DND-41 (cell line): ENCODE results near the gene IFNL1.
"Not testable (repeated sequence)": the region's sequence is repeated elsewhere in the genome, so short reads cannot be mapped to it uniquely, and the experiment has no call there.

ENCODE experiments used
- ATAC-seq: fragments of 200-7000 bp; cut with Tn5 transposase; 3 replicates; pipeline ENCODE4 v1.9.1; 2021; ENCODE audit warnings: low read depth; ENCODE audit not compliant: insufficient read depth
- DNase-seq: peaks from one replicate; pipeline ENCODE4 v3.0.0-alpha.2; 2020
- H2AFZ ChIP-seq: 2 replicates; pipeline ENCODE4 v1.6.0; 2012; ENCODE audit warnings: low read depth, low read length
- H3K27ac ChIP-seq: 2 replicates; pipeline ENCODE4 v1.5.1; 2012; ENCODE audit warnings: low read length, inconsistent platforms
- H3K27me3 ChIP-seq: fragments of 200-600 bp; sonication (generic); 2 replicates; pipeline ENCODE4 v1.6.0; 2012; ENCODE audit warnings: low read length, mild to moderate bottlenecking, inconsistent platforms; ENCODE audit not compliant: insufficient read depth, poor library complexity
- H3K36me3 ChIP-seq: 2 replicates; pipeline ENCODE4 v1.5.1; 2012; ENCODE audit warnings: low read length, inconsistent platforms; ENCODE audit not compliant: insufficient read depth
- H3K4me1 ChIP-seq: 2 replicates; pipeline ENCODE4 v1.5.1; 2012; ENCODE audit warnings: mild to moderate bottlenecking, low read length; ENCODE audit not compliant: insufficient read depth
- H3K4me2 ChIP-seq: 2 replicates; pipeline ENCODE4 v1.6.0; 2012; ENCODE audit warnings: mild to moderate bottlenecking, moderate library complexity, low read length, inconsistent platforms; ENCODE audit not compliant: insufficient read depth
- H3K4me3 ChIP-seq, 2 experiments: fragments of 200-600 bp in 1 of 2; shearing (Covaris generic) in 1 of 2; 2 replicates each; pipeline ENCODE4 v1.5.1; 2012 to 2016; ENCODE audit warnings: inconsistent platforms in 2 of 2, low read length in 2 of 2, mild to moderate bottlenecking in 2 of 2, low read depth in 1 of 2, moderate library complexity in 1 of 2
- H3K79me2 ChIP-seq: 2 replicates; pipeline ENCODE4 v1.6.0; 2012; ENCODE audit warnings: low read length, inconsistent platforms; ENCODE audit not compliant: insufficient read depth
- H3K9ac ChIP-seq: 2 replicates; pipeline ENCODE4 v1.6.0; 2012; ENCODE audit warnings: low read depth, mild to moderate bottlenecking, inconsistent platforms, low read length, moderate library complexity
- H3K9me3 ChIP-seq: 2 replicates; pipeline ENCODE4 v1.5.1; 2012; ENCODE audit warnings: low read length, moderate library complexity, mild to moderate bottlenecking, inconsistent platforms; ENCODE audit not compliant: insufficient read depth, severe bottlenecking
- H4K20me1 ChIP-seq: 2 replicates; pipeline ENCODE4 v1.6.0; 2012; ENCODE audit warnings: low read length; ENCODE audit not compliant: insufficient read depth
- EZH2 ChIP-seq: IDR thresholded peaks from 3 replicates; pipeline ENCODE4 v1.6.1; 2012; ENCODE audit warnings: borderline replicate concordance, low read depth, mild to moderate bottlenecking, moderate library complexity, low read length, inconsistent platforms; ENCODE audit not compliant: severe bottlenecking
- TF ChIP-seq, protein P1 (sequence below): IDR thresholded peaks from 2 replicates; pipeline ENCODE4 v1.5.1; 2012; ENCODE audit warnings: borderline replicate concordance, low read length, moderate library complexity, mild to moderate bottlenecking; ENCODE audit not compliant: poor library complexity, severe bottlenecking; ENCODE audit errors: extremely low read depth

IFNL1 gene

DNA sequence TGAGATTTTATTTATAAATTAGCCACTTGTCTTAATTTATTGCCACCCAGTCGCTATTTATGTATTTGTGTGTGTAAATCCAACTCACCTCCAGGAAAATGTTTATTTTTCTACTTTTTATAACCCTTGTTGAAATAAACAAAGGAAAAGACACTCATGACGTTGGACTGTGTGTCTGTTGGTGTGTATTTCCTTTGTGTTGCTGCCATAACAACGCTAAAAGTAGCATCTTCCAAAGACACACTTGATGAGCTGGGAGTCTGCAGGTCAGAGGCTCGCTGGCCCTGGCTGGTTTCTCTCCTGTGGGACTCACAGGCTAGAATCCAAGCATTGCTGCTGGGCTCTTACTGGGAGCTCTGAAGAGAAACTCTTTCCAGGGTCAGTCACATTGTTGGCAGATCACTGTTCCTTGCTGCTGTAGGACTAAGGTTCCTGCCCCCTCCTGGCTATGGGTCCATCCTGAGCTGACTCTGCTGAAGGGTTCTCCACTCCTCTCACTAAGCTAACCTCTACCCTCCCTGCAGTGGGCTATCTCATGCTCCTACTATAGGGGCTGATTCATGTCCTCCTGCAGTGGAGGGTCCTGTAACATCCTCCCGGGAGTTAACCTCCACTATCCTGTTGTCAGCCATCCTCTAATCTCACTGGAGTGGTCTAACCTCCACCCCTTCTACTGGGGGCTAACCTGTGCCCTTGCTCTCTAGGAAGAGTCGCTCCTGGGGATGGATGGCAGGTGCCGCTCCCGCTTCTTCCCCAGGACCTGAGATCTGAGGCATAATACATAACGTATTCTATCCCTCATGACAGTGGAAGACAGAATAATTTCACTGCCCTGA lies 26.0 kb upstream of the IFNL1 start:
- H3K36me3 ChIP-seq = no peaks in the 10 kb centered on the region
- no peaks in the 10 kb centered on the region for H3K4me1 ChIP-seq
- TF ChIP-seq, protein P1, sequence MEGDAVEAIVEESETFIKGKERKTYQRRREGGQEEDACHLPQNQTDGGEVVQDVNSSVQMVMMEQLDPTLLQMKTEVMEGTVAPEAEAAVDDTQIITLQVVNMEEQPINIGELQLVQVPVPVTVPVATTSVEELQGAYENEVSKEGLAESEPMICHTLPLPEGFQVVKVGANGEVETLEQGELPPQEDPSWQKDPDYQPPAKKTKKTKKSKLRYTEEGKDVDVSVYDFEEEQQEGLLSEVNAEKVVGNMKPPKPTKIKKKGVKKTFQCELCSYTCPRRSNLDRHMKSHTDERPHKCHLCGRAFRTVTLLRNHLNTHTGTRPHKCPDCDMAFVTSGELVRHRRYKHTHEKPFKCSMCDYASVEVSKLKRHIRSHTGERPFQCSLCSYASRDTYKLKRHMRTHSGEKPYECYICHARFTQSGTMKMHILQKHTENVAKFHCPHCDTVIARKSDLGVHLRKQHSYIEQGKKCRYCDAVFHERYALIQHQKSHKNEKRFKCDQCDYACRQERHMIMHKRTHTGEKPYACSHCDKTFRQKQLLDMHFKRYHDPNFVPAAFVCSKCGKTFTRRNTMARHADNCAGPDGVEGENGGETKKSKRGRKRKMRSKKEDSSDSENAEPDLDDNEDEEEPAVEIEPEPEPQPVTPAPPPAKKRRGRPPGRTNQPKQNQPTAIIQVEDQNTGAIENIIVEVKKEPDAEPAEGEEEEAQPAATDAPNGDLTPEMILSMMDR = no peak
- TF ChIP-seq EZH2 = no peak
- H3K79me2 ChIP-seq = no peaks in the 10 kb centered on the region
- H4K20me1 ChIP-seq = no peaks in the 10 kb centered on the region
- H3K27ac ChIP-seq = no peak overlapping the region
- H2AFZ ChIP-seq = no peak overlapping the region
- no peak overlapping the region for H3K4me2 ChIP-seq
- no peaks in the 10 kb centered on the region for H3K9me3 ChIP-seq
- H3K9ac ChIP-seq = no peak overlapping the region
- H3K27me3 ChIP-seq = peaks cover 5% of the 10 kb centered on the region
- DNase-seq (no peak), ATAC-seq (no peak)
- H3K4me3 ChIP-seq = no peak overlapping the region

DNA sequence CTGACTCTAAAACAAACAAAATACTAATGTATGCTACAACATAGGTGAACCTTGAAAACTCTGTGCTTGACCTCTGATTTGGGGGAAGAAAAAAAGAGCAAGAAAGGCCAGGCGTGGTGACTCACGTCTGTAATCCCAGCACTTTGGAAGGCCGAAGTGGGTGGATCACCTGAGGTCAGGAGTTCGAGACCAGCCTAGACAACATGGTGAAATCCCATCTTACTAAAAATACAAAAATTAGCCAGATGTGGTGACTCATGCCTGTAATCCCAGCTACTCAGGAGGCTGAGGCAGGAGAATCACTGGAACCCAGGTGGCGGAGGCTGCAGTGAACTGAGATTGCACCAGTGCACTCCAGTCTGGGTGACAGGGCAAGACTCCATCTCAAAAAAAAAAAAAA lies 22.3 kb upstream of the IFNL1 start:
- DNase-seq, H3K27ac ChIP-seq, H3K4me1 ChIP-seq, H4K20me1 ChIP-seq, H3K9ac ChIP-seq, H3K4me2 ChIP-seq, H3K36me3 ChIP-seq, H3K9me3 ChIP-seq, H3K79me2 ChIP-seq, ATAC-seq, H3K4me3 ChIP-seq, H2AFZ ChIP-seq: not testable (repeated sequence)
- H3K27me3 ChIP-seq = peaks cover 10% of the 10 kb centered on the region

DNA sequence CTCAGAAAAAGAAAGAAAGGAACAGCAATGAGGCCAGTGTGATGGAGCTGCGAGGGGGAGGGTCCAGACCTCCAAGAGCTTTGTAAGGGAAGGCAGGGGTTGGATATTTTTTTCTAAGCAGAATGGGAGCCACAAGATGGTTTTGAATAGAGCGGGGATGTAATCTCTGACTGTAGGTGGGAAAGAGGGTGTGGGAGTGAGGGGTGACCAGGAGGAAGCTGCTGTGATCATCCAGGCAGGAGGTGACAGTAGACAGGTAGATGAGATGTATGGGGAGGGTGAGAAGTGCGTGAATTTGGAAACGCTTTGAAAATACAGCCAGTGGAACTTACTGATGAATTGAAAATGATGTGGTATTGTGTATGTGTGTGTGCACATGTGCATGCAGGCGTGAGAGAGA lies 20.6 kb upstream of the IFNL1 start:
- H3K4me3 ChIP-seq = no peak overlapping the region
- ATAC-seq (no peak), DNase-seq (no peak)
- no peaks in the 10 kb centered on the region for H3K36me3 ChIP-seq
- no peaks in the 10 kb centered on the region for H3K79me2 ChIP-seq
- H3K9me3 ChIP-seq = no peaks in the 10 kb centered on the region
- no peak overlapping the region for H3K27ac ChIP-seq
- TF ChIP-seq EZH2 = no peak
- no peaks in the 10 kb centered on the region for H4K20me1 ChIP-seq
- H3K9ac ChIP-seq = no peak overlapping the region
- H3K27me3 ChIP-seq = peaks cover 10% of the 10 kb centered on the region
- no peak overlapping the region for H2AFZ ChIP-seq
- no peak overlapping the region for H3K4me2 ChIP-seq
- no peaks in the 10 kb centered on the region for H3K4me1 ChIP-seq

DNA sequence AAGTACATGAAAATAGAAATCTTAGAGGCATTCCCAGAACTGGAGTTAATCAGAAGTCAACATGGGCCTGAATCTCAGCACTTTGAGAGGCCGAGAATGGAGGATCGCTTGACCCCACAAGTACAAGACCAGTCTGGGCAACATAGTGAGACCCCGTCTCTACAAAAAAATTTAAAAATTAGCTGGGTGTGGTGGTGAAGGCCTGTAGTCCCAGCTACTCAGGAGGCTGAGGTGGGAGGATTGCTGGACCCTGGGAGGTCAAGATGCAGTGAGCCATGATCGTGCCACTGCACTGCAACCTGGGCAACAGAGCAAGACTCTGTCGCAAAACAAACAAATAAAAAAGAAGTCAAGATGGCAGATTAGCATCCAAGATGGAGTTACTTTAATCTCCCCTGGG lies 19.5 kb upstream of the IFNL1 start:
- no peaks in the 10 kb centered on the region for H3K4me1 ChIP-seq
- ATAC-seq (no peak), DNase-seq (no peak)
- peaks cover 10% of the 10 kb centered on the region for H3K27me3 ChIP-seq
- H3K36me3 ChIP-seq = no peaks in the 10 kb centered on the region
- no peak overlapping the region for H3K9ac ChIP-seq
- no peak for TF ChIP-seq EZH2
- TF ChIP-seq, protein P1 = no peak
- H3K79me2 ChIP-seq = no peaks in the 10 kb centered on the region
- H4K20me1 ChIP-seq = no peaks in the 10 kb centered on the region
- H3K4me3 ChIP-seq = no peak overlapping the region
- H3K9me3 ChIP-seq = no peaks in the 10 kb centered on the region
- H3K27ac ChIP-seq = no peak overlapping the region
- H3K4me2 ChIP-seq = no peak overlapping the region
- no peak overlapping the region for H2AFZ ChIP-seq
